ENCODE data around the gene CATSPER3. TPM values are rescaled to one million over a fixed set of nuclear protein-coding genes. Genes with fewer than 3 reads are reported as not detected.
A peak's percentile ranks its signal among the peaks of the same experiment; 100 is the strongest.

Gene CATSPER3
- total RNA-seq, 1 experiment from 2014 or later = 0.50 TPM

DNA sequence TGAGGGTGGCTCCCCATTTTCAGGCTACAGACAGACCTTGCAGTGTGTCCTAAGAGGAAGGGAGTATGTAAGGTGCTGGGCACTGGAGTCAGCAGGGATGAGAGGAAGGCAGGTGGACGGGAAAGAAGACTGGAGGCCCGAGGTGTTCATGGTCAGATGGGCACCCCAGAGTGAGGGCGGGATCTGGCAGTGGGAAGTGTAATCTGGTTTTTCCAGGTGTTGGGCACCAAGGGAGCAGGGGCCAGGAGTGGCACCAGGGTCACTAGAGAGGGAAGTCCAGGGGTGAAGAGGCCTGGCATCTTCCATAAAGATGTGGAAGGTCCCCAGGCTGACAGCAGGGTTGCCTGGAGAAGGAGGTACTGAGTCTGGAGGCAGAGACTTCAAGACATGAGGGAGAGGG, 36.7 kb downstream of the CATSPER3 start:
- Histone ChIP-seq H3K4ac (ENCODE audit: low read depth, low read length) (no peak overlapping the region), H2AFZ (ENCODE audit: low read length) (no peak overlapping the region), H3K4me2 (ENCODE audit: insufficient read depth, insufficient read length, low read length) (no peak overlapping the region), H3K23me2 (ENCODE audit: insufficient read length, low read depth, low read length, poor library complexity, severe bottlenecking) (no peaks in the 10 kb centered on the region), H4K20me1 (ENCODE audit: control insufficient read depth, insufficient read depth, insufficient read length) (no peaks in the 10 kb centered on the region), H3K4me1 (ENCODE audit: insufficient read depth, low read length) (no peaks in the 10 kb centered on the region; the same call in 1 of the 2 replicates), H3K56ac (ENCODE audit: insufficient read length, low read depth, low read length) (no peak overlapping the region), H3K79me1 (ENCODE audit: insufficient read depth, low read depth, low read length, poor library complexity, severe bottlenecking) (no peaks in the 10 kb centered on the region), H2BK20ac (ENCODE audit: low read depth, low read length, poor library complexity, severe bottlenecking) (no peak overlapping the region), H2BK5ac (ENCODE audit: insufficient read length, low read length) (no peak overlapping the region), H2BK120ac (ENCODE audit: low read depth, low read length, poor library complexity, severe bottlenecking) (no peak overlapping the region), H4K91ac (ENCODE audit: insufficient read length, low read depth, low read length) (no peak overlapping the region), H3K9me3 (ENCODE audit: control insufficient read depth, low read depth, low read length) (no peaks in the 10 kb centered on the region), H3K27ac (ENCODE audit: insufficient read length, low read depth, low read length) (no peak overlapping the region), H2BK15ac (ENCODE audit: low read depth, low read length) (no peak overlapping the region), H3K27me3 (ENCODE audit: insufficient read depth, low read length) (no peaks in the 10 kb centered on the region), H4K5ac (ENCODE audit: insufficient read length, low read depth, low read length) (no peak overlapping the region), H4K8ac (replicated peaks; ENCODE audit: insufficient read length, low read depth, low read length) (no peak overlapping the region), H3K23ac (ENCODE audit: insufficient read length, low read depth, low read length) (no peak overlapping the region), H2AK5ac (ENCODE audit: insufficient read length, low read length) (no peak overlapping the region), H3K14ac (ENCODE audit: insufficient read depth, low read length) (no peak overlapping the region), H3T11ph (ENCODE audit: low read length) (no peak overlapping the region), H3K18ac (ENCODE audit: insufficient read length, low read depth, low read length) (no peak overlapping the region), H2BK12ac (ENCODE audit: insufficient read length, low read depth, low read length) (no peak overlapping the region), H3K79me2 (ENCODE audit: insufficient read depth, low read length) (no peaks in the 10 kb centered on the region), H3K9ac (ENCODE audit: extremely low read depth, insufficient read length, low read length) (no peak overlapping the region)
- Mint-ChIP-seq H3K36me3 (ENCODE audit: insufficient read depth in 1 of 3, low read depth in 3 of 3) (no peaks in the 10 kb centered on the region; a peak in 1 of 7 replicates), H3K4me3 (no peak overlapping the region), H3K9me3 (no peaks in the 10 kb centered on the region), H3K4me1 (no peaks in the 10 kb centered on the region), H3K27me3 (ENCODE audit: low read depth) (peaks cover 36% of the 10 kb centered on the region), H3K27ac (0 out of 7 replicates have a peak overlapping the region, but pooled peaks of 1 of the 3 experiments have one; percentile 34)
- DNase-seq = no peak
- whole genome bisulfite sequencing (ENCODE audit: extremely low coverage, insufficient read length, low lambda C conversion rate) = no CpG with 5 or more reads among the region's 3 CpGs
- TF ChIP-seq, protein P1, sequence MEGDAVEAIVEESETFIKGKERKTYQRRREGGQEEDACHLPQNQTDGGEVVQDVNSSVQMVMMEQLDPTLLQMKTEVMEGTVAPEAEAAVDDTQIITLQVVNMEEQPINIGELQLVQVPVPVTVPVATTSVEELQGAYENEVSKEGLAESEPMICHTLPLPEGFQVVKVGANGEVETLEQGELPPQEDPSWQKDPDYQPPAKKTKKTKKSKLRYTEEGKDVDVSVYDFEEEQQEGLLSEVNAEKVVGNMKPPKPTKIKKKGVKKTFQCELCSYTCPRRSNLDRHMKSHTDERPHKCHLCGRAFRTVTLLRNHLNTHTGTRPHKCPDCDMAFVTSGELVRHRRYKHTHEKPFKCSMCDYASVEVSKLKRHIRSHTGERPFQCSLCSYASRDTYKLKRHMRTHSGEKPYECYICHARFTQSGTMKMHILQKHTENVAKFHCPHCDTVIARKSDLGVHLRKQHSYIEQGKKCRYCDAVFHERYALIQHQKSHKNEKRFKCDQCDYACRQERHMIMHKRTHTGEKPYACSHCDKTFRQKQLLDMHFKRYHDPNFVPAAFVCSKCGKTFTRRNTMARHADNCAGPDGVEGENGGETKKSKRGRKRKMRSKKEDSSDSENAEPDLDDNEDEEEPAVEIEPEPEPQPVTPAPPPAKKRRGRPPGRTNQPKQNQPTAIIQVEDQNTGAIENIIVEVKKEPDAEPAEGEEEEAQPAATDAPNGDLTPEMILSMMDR (conservative IDR thresholded peaks at IDR 0.05) = no peak

All from H9 (cell line).